Uterine smooth muscle cell (primary cell): ENCODE results near the gene HDHD2. TPM values are rescaled to one million over a fixed set of nuclear protein-coding genes. Genes with fewer than 3 reads are reported as not detected.

Source experiments
- total RNA-seq: library from RNA; depleted of rRNA; stranded (reverse); fragments of >200 nt; gene quantifications from 2 replicates; pipeline ENCODE4 v1.2.3, GENCODE V29; 2014

HDHD2 gene
- total RNA-seq, result 22.9 and 26.1 TPM in 2 replicates

GRCh38 chr18:47150029-47150823 is at the start of gene HDHD2:
TSS of gene HDHD2 (minus strand) at chr18:47150500. CDS start at chr18:47136439, 14,061 bp downstream.

GRCh38 chr18:47175898-47176575 is 25.7 kb upstream of the HDHD2 start, which contains the start of gene IER3IP1:
TSS of gene IER3IP1 (minus strand) at chr18:47176364. CDS start at chr18:47176277, 87 bp downstream.

Other genes with a start within 250 kb of the HDHD2 start
- 21.2 and 26.9 TPM in 2 replicates for gene PIAS2, start 233.0 kb downstream of the HDHD2 start, total RNA-seq
- gene KATNAL2, start 232.9 kb downstream of the HDHD2 start, total RNA-seq, result 1.9 and 3.1 TPM in 2 replicates
- gene ELOA2, start 114.9 kb downstream of the HDHD2 start, total RNA-seq, result not detected in 2 replicates
- gene IER3IP1, start 25.9 kb upstream of the HDHD2 start, total RNA-seq, result 25.2 and 25.7 TPM in 2 replicates
- not detected in 2 replicates for gene SKOR2, start 101.2 kb upstream of the HDHD2 start, total RNA-seq